Tibial nerve (tissue), 4 donors: ENCODE results near the gene LTB. TPM values are rescaled to one million over a fixed set of nuclear protein-coding genes. Genes with fewer than 3 reads are reported as not detected.

ENCODE experiments used
- DNase-seq, 2 donors: peaks; one replicate each; pipeline ENCODE4 v3.0.0-alpha.2; 2019; ENCODE audit warnings: low spot score in 2 of 2
- H3K27ac ChIP-seq, 4 donors: fragments of 200-600 bp; sonication (generic) in 3 of 4; one replicate each; pipeline ENCODE4 v1.5.1; 2017 to 2019; ENCODE audit warnings: mild to moderate bottlenecking in 1 of 4
- H3K27me3 ChIP-seq, 2 donors: fragments of 200-600 bp; sonication (generic) in 1 of 2; one replicate each; pipeline versions ENCODE4 v1.5.1 to v1.6.0; 2017 to 2019
- H3K36me3 ChIP-seq, 3 donors: fragments of 200-600 bp; sonication (generic); one replicate each; pipeline ENCODE4 v1.5.1; 2018 to 2019
- H3K4me1 ChIP-seq, 4 donors: fragments of 200-600 bp; sonication (generic) in 3 of 4; one replicate each; pipeline ENCODE4 v1.5.1; 2017 to 2019
- H3K4me3 ChIP-seq, 4 donors: fragments of 200-600 bp; sonication (generic) in 3 of 4; one replicate each; pipeline ENCODE4 v1.5.1; 2017 to 2019; ENCODE audit warnings: mild to moderate bottlenecking in 1 of 4, moderate library complexity in 1 of 4
- H3K9me3 ChIP-seq, 4 donors: fragments of 200-600 bp; sonication (generic) in 3 of 4; one replicate each; pipeline ENCODE4 v1.5.1; 2017 to 2019
- EP300 ChIP-seq, 2 donors: sonication (generic); formaldehyde crosslinking; IDR thresholded peaks; one replicate each; pipeline ENCODE4 v1.6.1; 2017; ENCODE audit warnings: antibody characterized with exemption in 2 of 2, mild to moderate bottlenecking in 1 of 2
- POLR2A ChIP-seq, 2 donors: fragments of 450-650 bp; IDR thresholded peaks; one replicate each; pipeline ENCODE4 v1.6.1; 2017; ENCODE audit warnings: antibody characterized with exemption in 2 of 2, mild to moderate bottlenecking in 2 of 2, moderate library complexity in 2 of 2
- WGBS, 2 donors: methylation state at CpG; one replicate each; pipeline ENCODE4 v1.1.5; 2018; 5-methylcytosine and 5-hydroxymethylcytosine counted together
- total RNA-seq, 4 donors: library from RNA; depleted of rRNA; stranded (reverse); fragments of >200 nt; gene quantifications; one replicate each; pipeline ENCODE4 v1.1.0, GENCODE V29; 2016
- TF ChIP-seq, protein P1 (sequence below), 5 experiments: fragments of 200-600 bp in 3 of 5; fragments of 450-650 bp in 2 of 5; sonication (generic) in 3 of 5; IDR thresholded peaks; one replicate each; pipeline ENCODE4 v1.5.1; 2016 to 2019; ENCODE audit warnings: antibody characterized with exemption in 5 of 5, mild to moderate bottlenecking in 3 of 5, moderate library complexity in 2 of 5

LTB gene
- total RNA-seq, 4 donors from 2014 or later, result not detected

DNA sequence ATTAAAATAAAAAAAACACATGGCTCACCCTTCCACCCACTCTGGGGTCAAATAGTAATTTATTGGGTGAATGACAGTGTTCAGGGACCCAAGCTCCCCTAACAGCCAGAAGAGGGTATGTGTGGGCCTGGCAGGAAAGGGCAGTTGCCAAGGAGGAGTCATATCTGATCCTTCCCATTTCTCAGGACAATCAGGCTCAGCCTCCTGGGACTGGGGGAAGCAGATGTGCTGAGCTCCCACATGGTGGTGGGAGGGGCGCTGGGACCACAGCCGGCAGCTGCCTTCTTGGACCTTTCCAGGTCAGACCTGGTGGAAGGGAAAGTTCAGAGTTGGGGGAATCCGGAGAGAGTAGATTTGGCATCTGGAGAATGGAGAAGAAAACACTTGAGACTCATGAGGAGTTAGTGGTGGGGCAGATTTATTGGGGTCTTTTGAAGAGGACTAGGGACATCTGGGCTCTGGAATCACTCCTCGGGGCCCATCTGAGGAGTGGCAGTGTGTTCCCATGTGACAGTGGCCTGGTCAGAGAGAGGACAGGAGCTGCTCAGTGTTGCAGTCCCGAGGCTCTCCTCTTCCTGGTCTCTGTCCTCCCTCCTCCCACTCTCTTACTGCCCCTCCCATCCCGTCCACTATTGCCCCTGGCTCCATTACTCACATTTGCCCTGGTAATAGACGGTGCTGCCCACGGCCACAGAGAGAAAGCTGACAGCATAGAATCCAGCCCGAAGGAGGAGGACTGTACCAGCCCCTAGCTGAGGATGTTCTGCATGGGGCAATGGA is 6.8 kb upstream of the LTB start:
- no peak overlapping the region for H3K4me3 ChIP-seq
- TF ChIP-seq EP300 (IDR thresholded peaks at IDR 0.05), result no peak
- TF ChIP-seq, protein P1, sequence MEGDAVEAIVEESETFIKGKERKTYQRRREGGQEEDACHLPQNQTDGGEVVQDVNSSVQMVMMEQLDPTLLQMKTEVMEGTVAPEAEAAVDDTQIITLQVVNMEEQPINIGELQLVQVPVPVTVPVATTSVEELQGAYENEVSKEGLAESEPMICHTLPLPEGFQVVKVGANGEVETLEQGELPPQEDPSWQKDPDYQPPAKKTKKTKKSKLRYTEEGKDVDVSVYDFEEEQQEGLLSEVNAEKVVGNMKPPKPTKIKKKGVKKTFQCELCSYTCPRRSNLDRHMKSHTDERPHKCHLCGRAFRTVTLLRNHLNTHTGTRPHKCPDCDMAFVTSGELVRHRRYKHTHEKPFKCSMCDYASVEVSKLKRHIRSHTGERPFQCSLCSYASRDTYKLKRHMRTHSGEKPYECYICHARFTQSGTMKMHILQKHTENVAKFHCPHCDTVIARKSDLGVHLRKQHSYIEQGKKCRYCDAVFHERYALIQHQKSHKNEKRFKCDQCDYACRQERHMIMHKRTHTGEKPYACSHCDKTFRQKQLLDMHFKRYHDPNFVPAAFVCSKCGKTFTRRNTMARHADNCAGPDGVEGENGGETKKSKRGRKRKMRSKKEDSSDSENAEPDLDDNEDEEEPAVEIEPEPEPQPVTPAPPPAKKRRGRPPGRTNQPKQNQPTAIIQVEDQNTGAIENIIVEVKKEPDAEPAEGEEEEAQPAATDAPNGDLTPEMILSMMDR (IDR thresholded peaks at IDR 0.05), result no peak
- no peak for TF ChIP-seq POLR2A (IDR thresholded peaks at IDR 0.05)
- H3K27me3 ChIP-seq, result peaks cover 0 to 11% of the 10 kb centered on the region in 2 donors
- no peak overlapping the region for H3K27ac ChIP-seq
- DNase-seq, result no peak
- H3K36me3 ChIP-seq, result no peaks in the 10 kb centered on the region
- H3K4me1 ChIP-seq, result peaks cover 0 to 12% (median 5%) of the 10 kb centered on the region in 4 donors
- WGBS, 2 donors, result 42 to 44% methylated on average over 9 of the region's 9 CpGs
- no peaks in the 10 kb centered on the region for H3K9me3 ChIP-seq

DNA sequence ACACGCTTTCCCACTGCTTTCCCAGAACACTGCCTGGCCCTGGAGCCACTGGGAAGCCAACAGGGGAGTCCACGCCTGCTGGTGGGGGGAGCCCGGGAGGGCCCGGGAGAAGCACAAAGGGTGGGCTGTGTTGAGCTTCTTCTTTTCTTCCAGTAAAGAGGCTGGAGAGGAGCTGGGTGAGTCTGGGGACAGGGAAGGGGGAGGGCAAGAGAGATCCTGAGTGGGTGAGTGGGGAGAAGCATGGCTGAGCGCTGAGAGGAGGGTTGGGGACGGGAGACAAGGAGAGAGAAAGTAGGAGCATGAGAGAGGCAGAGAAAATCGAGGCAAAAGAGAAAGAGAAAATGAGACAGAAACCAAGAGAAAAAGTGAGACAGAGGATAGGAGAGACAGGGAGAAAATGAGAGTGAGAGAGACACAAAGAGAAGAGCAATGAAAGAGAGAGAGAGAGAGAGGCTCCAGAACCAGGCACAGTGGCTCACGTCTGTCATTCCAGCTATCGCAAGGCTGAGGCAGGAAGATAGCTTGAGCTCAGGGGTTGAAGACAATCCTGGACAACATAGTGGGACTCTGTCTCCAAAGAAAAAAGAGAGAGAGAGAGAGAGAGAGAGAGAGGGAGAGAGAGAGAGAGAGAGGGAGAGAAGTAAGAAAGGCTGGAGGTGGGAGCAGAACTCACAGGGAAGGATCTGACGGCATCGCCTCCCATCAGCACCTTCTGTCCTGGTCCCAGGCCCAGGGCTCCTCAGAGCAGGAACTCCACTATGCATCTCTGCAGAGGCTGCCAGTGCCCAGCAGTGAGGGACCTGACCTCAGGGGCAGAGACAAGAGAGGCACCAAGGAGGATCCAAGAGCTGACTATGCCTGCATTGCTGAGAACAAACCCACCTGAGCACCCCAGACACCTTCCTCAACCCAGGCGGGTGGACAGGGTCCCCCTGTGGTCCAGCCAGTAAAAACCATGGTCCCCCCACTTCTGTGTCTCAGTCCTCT is 5.9 kb upstream of the LTB start:
- Histone ChIP-seq H3K27me3 (peaks cover 0 to 11% of the 10 kb centered on the region in 2 donors), H3K9me3 (no peaks in the 10 kb centered on the region), H3K4me3 (peak overlapping the region in 1 of 4 donors; percentile 17), H3K36me3 (no peaks in the 10 kb centered on the region), H3K4me1 (peaks cover 0 to 12% (median 5%) of the 10 kb centered on the region in 4 donors), H3K27ac (peak overlapping the region in 1 of 4 donors; percentile 53)
- TF ChIP-seq POLR2A (IDR thresholded peaks at IDR 0.05), result no peak
- TF ChIP-seq, protein P1 (IDR thresholded peaks at IDR 0.05), result no peak
- TF ChIP-seq EP300 (IDR thresholded peaks at IDR 0.05), result no peak
- 39 to 45% methylated on average over 12 of the region's 12 CpGs for WGBS, 2 donors
- no peak for DNase-seq

DNA sequence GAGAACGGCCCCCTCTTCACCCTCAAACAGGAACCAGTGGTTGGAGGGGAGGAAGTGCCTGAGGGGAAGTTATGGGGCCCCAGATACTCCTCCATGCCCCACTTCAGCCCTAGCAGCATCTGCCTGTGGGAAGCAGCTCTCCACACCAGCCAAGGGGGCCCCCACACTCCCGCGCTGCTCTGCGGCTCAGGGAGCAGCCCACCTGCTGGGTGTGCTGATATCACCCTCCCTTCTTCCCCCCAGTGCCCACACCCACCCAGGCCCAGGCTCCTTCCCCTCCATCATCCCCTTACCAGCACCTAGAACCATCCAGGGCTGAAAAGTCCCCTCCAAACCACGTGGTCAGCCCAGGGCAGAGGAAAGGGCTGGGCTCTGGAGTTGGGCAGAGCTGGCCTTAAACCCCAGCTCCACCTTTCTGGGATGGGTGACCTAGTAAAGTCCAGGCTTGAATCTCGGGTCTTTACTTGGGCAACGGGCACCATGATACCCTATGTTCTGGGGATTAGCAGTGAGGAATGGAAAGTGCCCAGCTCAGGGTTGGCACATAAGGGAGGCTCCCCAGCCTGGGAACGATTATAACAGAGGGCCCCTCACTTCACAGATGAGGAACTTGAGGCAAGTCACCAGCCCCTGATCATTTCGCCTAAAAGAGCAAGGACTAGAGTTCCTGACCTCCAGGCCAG is 4.5 kb upstream of the LTB start:
- peak overlapping the region in 1 of 4 donors; percentile 17 for H3K4me3 ChIP-seq
- no peaks in the 10 kb centered on the region for H3K36me3 ChIP-seq
- no peaks in the 10 kb centered on the region for H3K9me3 ChIP-seq
- TF ChIP-seq EP300 (IDR thresholded peaks at IDR 0.05), result no peak
- no peak for TF ChIP-seq POLR2A (IDR thresholded peaks at IDR 0.05)
- TF ChIP-seq, protein P1 (IDR thresholded peaks at IDR 0.05), result no peak
- WGBS, 2 donors, result 63 to 72% methylated on average over 9 of the region's 9 CpGs
- H3K27ac ChIP-seq, result peak overlapping the region in 1 of 4 donors; percentile 21
- H3K4me1 ChIP-seq, result peaks cover 0 to 20% (median 8%) of the 10 kb centered on the region in 4 donors
- DNase-seq, result no peak
- H3K27me3 ChIP-seq, result peaks cover 0 to 11% of the 10 kb centered on the region in 2 donors

DNA sequence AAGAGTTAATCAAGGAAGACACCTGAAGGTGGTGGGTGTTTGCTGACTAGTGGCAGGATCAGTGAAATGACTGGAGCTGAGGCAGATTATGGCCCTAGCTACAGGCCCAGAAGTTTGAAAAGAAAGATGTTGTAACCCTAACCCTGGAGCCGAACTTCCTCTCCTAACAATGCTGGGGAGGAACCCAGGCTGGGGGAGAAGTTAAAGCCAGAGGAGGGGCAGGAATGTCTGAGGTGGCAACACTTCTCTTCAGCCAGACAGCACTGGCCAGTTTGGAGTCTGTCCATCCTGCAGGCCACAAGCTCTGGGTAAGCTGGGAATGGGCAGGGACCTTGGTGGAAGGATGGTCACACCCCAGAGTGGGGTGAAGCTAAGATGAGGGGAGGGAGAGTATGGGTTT is 3.8 kb upstream of the LTB start, which contains the start of gene LST1:
Gene LST1, plus strand, starts transcription at position 270 of the 400 bp plus-strand sequence. CDS start 1,023 bp downstream, outside the sequence.
- H3K4me1 ChIP-seq, result peaks cover 0 to 24% (median 9%) of the 10 kb centered on the region in 4 donors
- peak in 1 of 2 donors; percentile 10 for DNase-seq
- H3K9me3 ChIP-seq, result no peaks in the 10 kb centered on the region
- TF ChIP-seq POLR2A (IDR thresholded peaks at IDR 0.05), result no peak
- TF ChIP-seq EP300 (IDR thresholded peaks at IDR 0.05), result no peak
- TF ChIP-seq, protein P1 (IDR thresholded peaks at IDR 0.05), result no peak
- H3K36me3 ChIP-seq, result no peaks in the 10 kb centered on the region
- H3K27me3 ChIP-seq, result peaks cover 0 to 11% of the 10 kb centered on the region in 2 donors
- peak within 1 kb of the TSS in 1 of 4 donors; percentile 17 for H3K4me3 ChIP-seq
- WGBS, 2 donors, result 57 to 61% methylated on average over 1 of the region's 1 CpG
- H3K27ac ChIP-seq, result peak within 1 kb of the TSS in 1 of 4 donors; percentile 21
